ENCODE data around the gene CTDSP2. TPM values are rescaled to one million over a fixed set of nuclear protein-coding genes. Genes with fewer than 3 reads are reported as not detected.
A peak's percentile ranks its signal among the peaks of the same experiment; 100 is the strongest.
"Not testable (repeated sequence)": the region's sequence is repeated elsewhere in the genome, so short reads cannot be mapped to it uniquely, and the experiment has no call there.

The CTDSP2 gene
- total and polyA plus RNA-seq, 2 donors (not counting 3 experiments of a cell fraction or from before 2014, with no cell fraction given), result 142 to 146 TPM

DNA sequence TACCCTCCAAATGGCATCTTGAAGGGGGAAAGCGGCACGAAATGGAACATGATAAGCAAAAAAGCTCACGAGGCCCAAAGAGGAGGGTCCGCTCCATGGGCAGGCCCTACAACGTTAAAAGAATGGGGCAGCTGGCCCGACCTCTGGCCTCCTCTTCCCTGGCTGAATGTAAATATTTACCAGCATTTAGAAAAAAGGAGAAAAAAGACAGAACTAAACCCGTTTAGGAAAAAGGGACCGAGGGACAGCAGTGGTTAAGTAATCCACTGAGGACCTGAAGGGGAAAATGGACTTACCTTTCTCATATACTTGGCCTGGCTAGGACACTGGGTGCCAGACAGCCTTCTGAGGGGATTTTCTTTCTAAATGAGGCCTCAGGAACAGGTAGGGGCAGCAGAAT, 26.4 kb downstream of the CTDSP2 start:
- H4K20me1 ChIP-seq (replicated peaks; ENCODE audit: control insufficient read depth, extremely low read depth, insufficient read depth, low read length); DNase-seq (ENCODE audit: low read depth, low spot score); POLR2A ChIA-PET; H3K9ac ChIP-seq (replicated peaks; ENCODE audit: extremely low read depth, insufficient read depth, low read length); H3K4me2 ChIP-seq (ENCODE audit: insufficient read depth, low read length); H3K79me2 ChIP-seq (ENCODE audit: control insufficient read depth, insufficient read depth, low read length); H3K9me1 ChIP-seq (replicated peaks; ENCODE audit: control insufficient read depth, extremely low read depth, insufficient read depth, low read length); H3K9me3 ChIP-seq (replicated peaks; ENCODE audit: control insufficient read depth, insufficient read depth, low read length); BruUV-seq (replicated peaks); H3K4me3 ChIP-seq (replicated peaks in 1 of 3; ENCODE audit: insufficient read depth in 1 of 3, low read depth in 1 of 3, low read length in 3 of 3); intact Hi-C loops (cut with micrococcal nuclease); H3K27ac ChIP-seq (ENCODE audit: insufficient read depth, low read depth, low read length); H3K27me3 ChIP-seq (ENCODE audit: control insufficient read depth in 2 of 2, insufficient read depth in 2 of 2, low read length in 2 of 2); FAIRE-seq; H3K4me1 ChIP-seq (ENCODE audit: control insufficient read depth, extremely low read depth, insufficient read depth, low read length); CTCF ChIA-PET; dilution Hi-C loops (cut with MboI; ENCODE audit: extremely low pct_ligation_motif_present, low sequenced_read_pairs); H2AFZ ChIP-seq (ENCODE audit: low read depth, low read length): not testable (repeated sequence)
- peaks cover 11 to 42% of the 10 kb centered on the region in 2 experiments for H3K36me3 ChIP-seq (ENCODE audit: control insufficient read depth in 2 of 2, extremely low read depth in 1 of 2, insufficient read depth in 2 of 2, low read length in 2 of 2)

DNA sequence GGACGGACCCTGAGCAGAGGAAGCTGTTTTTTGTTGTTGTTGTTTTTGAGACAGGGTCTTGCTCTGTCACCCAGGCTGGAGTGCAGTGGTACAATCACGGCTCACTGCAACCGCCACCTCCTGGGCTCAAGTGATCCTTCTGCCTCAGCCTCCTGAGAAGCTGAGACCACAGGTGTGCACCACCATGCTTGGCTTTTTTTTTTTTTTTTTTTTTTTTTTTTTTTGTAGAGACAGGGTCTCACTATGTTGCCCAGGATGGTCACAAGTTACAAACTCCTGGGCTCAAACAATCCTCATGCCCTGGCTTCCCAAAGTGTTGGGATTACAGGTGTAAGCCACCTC, 28.6 kb downstream of the CTDSP2 start:
- BruUV-seq (replicated peaks), result not testable (repeated sequence)

More for the DNA sequence above, 28.6 kb downstream of the CTDSP2 start:
- H3K27ac ChIP-seq (ENCODE audit: insufficient read depth, low read depth, low read length); H3K79me2 ChIP-seq (ENCODE audit: control insufficient read depth, insufficient read depth, low read length); H3K4me2 ChIP-seq (ENCODE audit: insufficient read depth, low read length); H4K20me1 ChIP-seq (replicated peaks; ENCODE audit: control insufficient read depth, extremely low read depth, insufficient read depth, low read length); H3K4me3 ChIP-seq (replicated peaks in 1 of 3; ENCODE audit: insufficient read depth in 1 of 3, low read depth in 1 of 3, low read length in 3 of 3); intact Hi-C loops (cut with micrococcal nuclease); H2AFZ ChIP-seq (ENCODE audit: low read depth, low read length); H3K4me1 ChIP-seq (ENCODE audit: control insufficient read depth, extremely low read depth, insufficient read depth, low read length); H3K9ac ChIP-seq (replicated peaks; ENCODE audit: extremely low read depth, insufficient read depth, low read length); H3K27me3 ChIP-seq (ENCODE audit: control insufficient read depth in 2 of 2, insufficient read depth in 2 of 2, low read length in 2 of 2); DNase-seq (ENCODE audit: low read depth, low spot score); H3K9me3 ChIP-seq (replicated peaks; ENCODE audit: control insufficient read depth, insufficient read depth, low read length); dilution Hi-C loops (cut with MboI; ENCODE audit: extremely low pct_ligation_motif_present, low sequenced_read_pairs); H3K9me1 ChIP-seq (replicated peaks; ENCODE audit: control insufficient read depth, extremely low read depth, insufficient read depth, low read length): not testable (repeated sequence)
- POLR2A ChIA-PET, result interaction anchor here (0.7 kb wide), 1 partner anchor 38 kb away, joined by 4 read pairs; no protein-coding TSS in a partner anchor
- peaks cover 0 to 22% of the 10 kb centered on the region in 2 experiments for H3K36me3 ChIP-seq (ENCODE audit: control insufficient read depth in 2 of 2, extremely low read depth in 1 of 2, insufficient read depth in 2 of 2, low read length in 2 of 2)
- CTCF ChIA-PET, result interaction anchor here (1.1 to 6.4 kb wide), 2 partner anchors 15 to 79 kb away, joined by 5 to 47 read pairs; no protein-coding TSS in a partner anchor
- peak; percentile 15 for FAIRE-seq
